ENCODE data around the gene PLEKHF1. TPM values are rescaled to one million over a fixed set of nuclear protein-coding genes. Genes with fewer than 3 reads are reported as not detected.
"Not testable (repeated sequence)": the region's sequence is repeated elsewhere in the genome, so short reads cannot be mapped to it uniquely, and the experiment has no call there.

The PLEKHF1 gene
- total RNA-seq, 8 experiments from 2014 or later, result 1.1 to 15.3 (median 1.4) TPM

DNA sequence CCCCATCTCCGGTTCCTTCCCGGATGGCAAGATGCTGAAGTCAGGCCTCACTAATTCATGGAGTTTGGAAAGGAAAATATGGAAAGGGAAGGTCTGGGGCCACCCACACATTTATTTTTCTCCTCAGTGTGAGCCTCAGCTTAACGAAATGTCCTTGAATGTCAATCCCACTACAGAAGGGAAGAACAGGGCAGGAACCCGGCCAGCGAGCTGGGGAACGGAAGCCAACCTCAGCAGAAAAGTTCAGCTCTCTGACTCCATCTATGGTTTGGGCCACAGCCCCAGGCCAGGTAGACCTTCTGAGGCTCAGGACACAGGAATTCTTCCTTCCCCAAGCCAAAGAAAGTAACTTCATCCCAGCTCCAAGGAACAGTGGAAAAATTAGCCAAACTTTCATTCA, 41.4 kb downstream of the PLEKHF1 start:
- in situ Hi-C loops (cut with MboI; ENCODE audit: low pct_unique_long_range_greater_than_20kb in 2 of 9, low sequenced_read_pairs in 9 of 9, unreplicated experiment in 9 of 9), result no loop called here
- H3K4me1 ChIP-seq (replicated peaks in 1 of 2), result peaks cover 0 to 7% of the 10 kb centered on the region in 2 donors
- H3K27ac ChIP-seq, result no peak overlapping the region
- WGBS, 10 experiments, result 86 to 100% (median 95%) methylated on average over 1 to 6 of the region's 6 CpGs; no CpG with 5 or more reads in 6 of the 10 experiments
- ATAC-seq (replicated peaks in 6 of 8), result no peak
- H3K4me3 ChIP-seq, result no peak overlapping the region

- in situ Hi-C loops (cut with MboI; ENCODE audit: low pct_unique_long_range_greater_than_20kb in 2 of 9, low sequenced_read_pairs in 9 of 9, unreplicated experiment in 9 of 9), result no loop called here
- WGBS, 10 experiments, result 52 to 100% (median 80%) methylated on average over 2 to 8 of the region's 18 CpGs; no CpG with 5 or more reads in 1 of the 10 experiments
- H3K4me1 ChIP-seq (replicated peaks in 1 of 2), result peaks cover 0 to 13% of the 10 kb centered on the region in 2 donors
These were observed 43.5 kb downstream of the PLEKHF1 start for GRCh38 chr19:29708554-29709439.

GRCh38 chr19:29709440-29709798, 44.2 kb downstream of the PLEKHF1 start:
- ATAC-seq (replicated peaks in 6 of 8); H3K27ac ChIP-seq; H3K4me3 ChIP-seq; in situ Hi-C loops (cut with MboI; ENCODE audit: low pct_unique_long_range_greater_than_20kb in 2 of 9, low sequenced_read_pairs in 9 of 9, unreplicated experiment in 9 of 9): not testable (repeated sequence)
- 83 to 100% (median 94%) methylated on average over 1 to 2 of the region's 2 CpGs; no CpG with 5 or more reads in 7 of the 10 experiments for WGBS, 10 experiments
- peaks cover 6 to 20% of the 10 kb centered on the region in 2 donors for H3K4me1 ChIP-seq (replicated peaks in 1 of 2)

More at GRCh38 chr19:29708554-29709439, 43.5 kb downstream of the PLEKHF1 start:
- no peak overlapping the region for H3K4me3 ChIP-seq
- ATAC-seq (replicated peaks in 6 of 8), result no peak
- H3K27ac ChIP-seq, result no peak overlapping the region

GRCh38 chr19:29711584-29712132, 46.4 kb downstream of the PLEKHF1 start:
- Histone ChIP-seq H3K27ac (no peak overlapping the region), H3K4me1 (replicated peaks in 1 of 2) (peaks cover 12 to 26% of the 10 kb centered on the region in 2 donors), H3K4me3 (no peak overlapping the region)
- in situ Hi-C loops (cut with MboI; ENCODE audit: low pct_unique_long_range_greater_than_20kb in 2 of 9, low sequenced_read_pairs in 9 of 9, unreplicated experiment in 9 of 9), result no loop called here
- 72 to 100% (median 87%) methylated on average over 2 to 5 of the region's 6 CpGs; no CpG with 5 or more reads in 3 of the 10 experiments for WGBS, 10 experiments
- ATAC-seq (replicated peaks in 6 of 8), result no peak

DNA sequence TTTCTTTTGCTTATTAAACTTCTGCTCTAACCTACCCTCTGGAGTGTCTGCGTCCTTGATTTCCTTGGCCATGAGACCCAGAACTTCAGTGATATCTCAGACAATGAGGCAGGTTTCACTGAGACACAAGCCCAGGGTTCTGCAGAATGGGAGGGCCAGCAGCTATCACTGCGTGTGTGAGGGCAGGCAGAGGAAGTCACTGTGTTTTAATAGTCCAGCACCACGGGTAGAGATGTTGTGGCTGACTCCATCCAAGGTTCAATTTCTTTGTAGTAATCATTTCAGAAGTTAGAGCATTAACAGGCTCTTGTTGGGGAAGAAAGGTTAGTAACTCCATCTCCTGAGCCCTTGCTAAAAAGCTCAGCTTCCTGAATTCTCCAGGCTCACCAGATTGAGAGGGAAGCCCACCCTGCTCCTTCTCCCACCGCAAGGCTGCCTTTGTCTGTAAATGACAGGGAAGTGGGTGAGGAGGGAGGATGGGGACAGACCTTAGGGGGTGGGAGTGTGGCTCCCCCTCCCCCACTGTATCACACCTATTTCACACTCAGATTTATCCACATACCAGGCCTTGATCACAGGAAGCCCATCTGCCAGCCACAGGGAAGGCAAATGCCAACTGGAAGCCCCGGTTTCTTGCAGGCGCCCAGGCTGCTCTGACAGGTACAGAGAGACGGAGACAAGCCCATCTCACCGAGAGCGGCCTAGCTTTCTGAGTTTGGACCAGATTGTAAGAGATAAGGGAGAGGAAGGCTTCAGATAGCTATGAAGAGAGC, 47.7 kb downstream of the PLEKHF1 start:
- Histone ChIP-seq H3K4me1 (replicated peaks in 1 of 2) (peaks cover 12 to 26% of the 10 kb centered on the region in 2 donors), H3K27ac (no peak overlapping the region), H3K4me3 (no peak overlapping the region)
- in situ Hi-C loops (cut with MboI; ENCODE audit: low pct_unique_long_range_greater_than_20kb in 2 of 9, low sequenced_read_pairs in 9 of 9, unreplicated experiment in 9 of 9), result no loop called here
- 56 to 88% (median 80%) methylated on average over 1 to 8 of the region's 9 CpGs; no CpG with 5 or more reads in 4 of the 10 experiments for WGBS, 10 experiments
- ATAC-seq (replicated peaks in 6 of 8), result no peak

DNA sequence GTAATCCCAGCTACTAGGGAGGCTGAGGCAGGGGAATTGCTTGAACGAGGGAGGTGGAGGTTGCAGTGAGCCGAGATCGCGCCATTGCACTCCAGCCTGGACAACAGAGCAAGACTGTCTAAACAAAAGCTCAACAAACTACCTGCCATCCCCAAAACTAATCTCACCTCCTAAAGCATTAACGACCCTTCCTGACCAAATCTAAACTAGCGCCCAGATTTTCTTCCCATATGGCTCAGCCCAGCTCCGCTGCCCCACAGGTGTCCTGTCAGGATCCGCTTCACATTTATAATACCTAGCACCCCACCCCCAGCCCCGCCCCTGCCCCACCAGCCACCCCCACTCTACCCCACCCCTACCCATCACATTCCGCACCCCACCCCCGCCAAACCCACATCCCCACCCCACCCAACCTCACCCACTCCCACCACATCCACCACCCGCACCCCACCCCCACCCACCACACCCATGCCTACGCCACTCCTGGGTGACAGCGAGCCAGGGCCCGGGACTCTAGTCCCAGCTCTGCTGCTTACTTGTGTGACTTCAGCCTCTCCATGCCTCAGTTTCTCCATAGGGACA, 49.2 kb downstream of the PLEKHF1 start:
- peak overlapping the region; percentile 86 to 92 for H3K27ac ChIP-seq
- peak overlapping the region; percentile 68 to 90 (median 76) for H3K4me3 ChIP-seq
- 0 to 100% (median 75%) methylated on average over 1 to 5 of the region's 15 CpGs; no CpG with 5 or more reads in 6 of the 10 experiments for WGBS, 10 experiments
- H3K4me1 ChIP-seq (replicated peaks in 1 of 2), result peaks cover 12 to 19% of the 10 kb centered on the region in 2 donors
- ATAC-seq (replicated peaks in 6 of 8), result peak in 2 of 8 experiments; percentile 7 to 11
- in situ Hi-C loops (cut with MboI; ENCODE audit: low pct_unique_long_range_greater_than_20kb in 2 of 9, low sequenced_read_pairs in 9 of 9, unreplicated experiment in 9 of 9), result no loop called here

DNA sequence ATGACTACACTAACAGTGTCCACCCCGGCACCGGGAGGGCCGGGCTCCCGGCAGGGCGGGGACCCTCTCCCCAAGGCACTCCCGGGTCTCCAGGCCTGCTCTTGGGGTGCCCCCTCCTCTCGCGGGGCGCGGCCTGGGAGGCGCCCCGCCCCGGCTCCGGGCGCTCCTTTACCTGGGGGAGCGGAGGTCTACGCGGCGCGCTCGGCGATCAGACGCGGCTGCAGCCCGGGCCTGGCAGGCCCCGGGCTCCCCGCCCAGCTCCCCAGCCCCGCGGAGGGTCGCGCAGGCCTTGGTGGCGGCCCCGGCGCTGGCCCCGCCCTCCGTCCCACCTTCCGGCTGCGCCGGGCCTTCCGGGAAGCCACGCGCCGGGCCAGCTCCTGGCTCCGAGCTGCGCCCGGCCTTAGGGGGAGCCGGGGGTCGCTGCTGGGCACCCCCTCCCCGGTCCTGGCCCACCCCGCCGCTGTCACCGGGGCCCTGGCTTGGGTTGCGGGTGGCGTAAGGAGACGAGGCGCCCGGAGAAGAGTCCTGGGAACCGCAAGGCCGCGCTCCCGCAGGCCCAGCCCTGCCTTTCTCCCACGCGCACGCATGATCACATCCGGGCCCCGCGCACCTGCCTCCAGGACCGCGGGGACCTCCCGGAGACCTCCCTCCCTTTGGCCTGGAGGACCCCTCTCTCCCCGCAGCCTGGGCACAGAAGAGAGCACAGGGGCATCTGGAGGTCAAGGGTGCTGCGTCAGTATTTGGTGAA, 49.9 kb downstream of the PLEKHF1 start, which contains the start of gene C19orf12:
TSS of gene C19orf12 (minus strand) at position 309 of the 748 bp plus-strand sequence. CDS start 6,848 bp downstream, outside the sequence.
- ATAC-seq (replicated peaks in 6 of 8), result peak; percentile 68 to 95 (median 94)
- peak within 1 kb of the TSS; percentile 86 to 92 for H3K27ac ChIP-seq
- no CpG with 5 or more reads among the region's 72 CpGs for WGBS, 10 experiments

GRCh38 chr19:29715701-29716581, 50.7 kb downstream of the PLEKHF1 start:
- peak in 2 of 8 experiments; percentile 8 to 11 for ATAC-seq (replicated peaks in 6 of 8)
- Histone ChIP-seq H3K4me1 (replicated peaks in 1 of 2) (peaks cover 12 to 19% of the 10 kb centered on the region in 2 donors), H3K27ac (peak overlapping the region; percentile 86 to 92), H3K4me3 (peak overlapping the region; percentile 68 to 90 (median 76))
- in situ Hi-C loops (cut with MboI; ENCODE audit: low pct_unique_long_range_greater_than_20kb in 2 of 9, low sequenced_read_pairs in 9 of 9, unreplicated experiment in 9 of 9), result no loop called here
- 9 to 67% (median 48%) methylated on average over 1 to 11 of the region's 13 CpGs; no CpG with 5 or more reads in 2 of the 10 experiments for WGBS, 10 experiments

More for the DNA sequence above, 49.9 kb downstream of the PLEKHF1 start, which contains the start of gene C19orf12:
- H3K4me3 ChIP-seq, result peak within 1 kb of the TSS; percentile 68 to 90 (median 76)
- H3K4me1 ChIP-seq (replicated peaks in 1 of 2), result peaks cover 12 to 19% of the 10 kb centered on the region in 2 donors
- in situ Hi-C loops (cut with MboI; ENCODE audit: low pct_unique_long_range_greater_than_20kb in 2 of 9, low sequenced_read_pairs in 9 of 9, unreplicated experiment in 9 of 9), result no loop called here

DNA sequence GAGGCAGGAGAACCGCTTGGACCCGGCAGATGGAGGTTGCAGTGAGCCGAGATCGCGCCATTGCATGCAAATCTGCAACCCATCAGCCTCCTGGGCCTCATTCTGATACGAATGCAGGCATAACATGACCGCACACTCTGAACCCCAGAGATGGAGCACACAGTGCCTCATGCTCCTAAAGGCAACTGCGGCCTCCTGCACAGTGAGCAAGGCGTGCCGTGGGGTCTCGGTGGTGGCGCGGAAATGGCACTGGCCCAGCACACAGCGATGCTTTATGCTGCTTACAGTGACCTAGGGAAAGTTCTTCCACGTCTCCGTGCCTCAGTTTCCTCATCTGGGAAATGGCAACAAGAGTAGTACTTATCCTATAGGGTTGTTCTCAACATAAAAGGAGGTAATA, 51.8 kb downstream of the PLEKHF1 start:
- Histone ChIP-seq H3K4me1 (replicated peaks in 1 of 2) (peaks cover 12 to 19% of the 10 kb centered on the region in 2 donors), H3K4me3 (no peak overlapping the region), H3K27ac (no peak overlapping the region)
- in situ Hi-C loops (cut with MboI; ENCODE audit: low pct_unique_long_range_greater_than_20kb in 2 of 9, low sequenced_read_pairs in 9 of 9, unreplicated experiment in 9 of 9), result no loop called here
- 60 to 100% (median 78%) methylated on average over 1 to 8 of the region's 16 CpGs; no CpG with 5 or more reads in 4 of the 10 experiments for WGBS, 10 experiments
- no peak for ATAC-seq (replicated peaks in 6 of 8)

DNA sequence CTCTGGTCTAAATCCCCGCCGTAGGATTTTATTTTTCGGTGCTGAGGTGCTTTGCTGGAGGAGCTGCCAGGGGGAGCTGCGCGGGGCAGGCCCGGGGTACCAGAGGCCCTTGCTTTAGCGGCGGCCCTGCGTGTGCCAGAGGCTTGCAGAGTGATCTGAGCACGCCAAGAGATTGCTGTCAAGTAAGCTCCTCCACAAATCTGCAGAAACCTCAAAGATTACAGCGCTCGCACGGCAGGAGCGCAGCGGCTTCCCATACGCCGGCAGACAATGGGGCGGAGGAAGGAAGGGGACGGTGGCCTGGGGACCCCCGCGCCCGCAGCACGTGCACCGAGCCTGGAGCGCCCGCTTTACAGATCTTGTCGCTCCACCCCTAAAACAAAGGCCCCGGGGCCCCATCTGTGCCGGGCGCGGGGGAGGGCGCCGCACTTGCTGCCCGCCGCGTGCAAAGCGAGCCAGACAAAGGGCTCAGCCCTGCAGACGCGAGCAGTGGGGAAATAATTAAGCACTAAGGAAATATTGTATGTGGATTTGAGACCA, 58.9 kb downstream of the PLEKHF1 start:
- H3K4me3 ChIP-seq, result peak overlapping the region in 2 of 5 donors; percentile 2 to 20
- peak overlapping the region; percentile 8 to 50 for H3K27ac ChIP-seq
- peak; percentile 69 to 89 (median 80) for ATAC-seq (replicated peaks in 6 of 8)
- in situ Hi-C loops (cut with MboI; ENCODE audit: low pct_unique_long_range_greater_than_20kb in 2 of 9, low sequenced_read_pairs in 9 of 9, unreplicated experiment in 9 of 9), result no loop called here
- H3K4me1 ChIP-seq (replicated peaks in 1 of 2), result peaks cover 12 to 15% of the 10 kb centered on the region in 2 donors
- WGBS, 10 experiments, result 13 to 19% methylated on average over 4 to 11 of the region's 39 CpGs; no CpG with 5 or more reads in 8 of the 10 experiments

DNA sequence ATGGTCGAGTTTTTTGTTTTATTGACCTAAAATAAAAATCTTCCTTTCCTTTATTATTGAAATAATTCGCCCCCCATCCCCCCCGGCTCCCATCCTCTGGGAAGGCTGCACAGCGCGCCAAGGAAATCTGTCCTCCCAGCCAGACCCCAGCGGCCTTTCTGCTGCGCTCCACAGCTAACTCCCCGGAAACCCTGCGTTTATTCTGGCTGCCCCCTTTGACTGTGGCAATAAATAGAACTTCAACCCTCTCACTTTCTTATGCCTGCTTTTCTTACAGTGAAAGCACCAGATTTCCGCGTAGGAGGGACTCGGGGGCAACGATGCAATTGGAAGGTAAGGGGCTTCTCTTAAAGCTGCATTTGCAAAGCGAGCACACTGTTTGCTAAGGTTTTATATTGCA, 59.5 kb downstream of the PLEKHF1 start:
- Histone ChIP-seq H3K27ac (peak overlapping the region in 1 of 2 donors; percentile 50), H3K4me1 (replicated peaks in 1 of 2) (peaks cover 12 to 15% of the 10 kb centered on the region in 2 donors), H3K4me3 (peak overlapping the region in 2 of 5 donors; percentile 2 to 20)
- peak in 1 of 8 experiments; percentile 52 for ATAC-seq (replicated peaks in 6 of 8)
- in situ Hi-C loops (cut with MboI; ENCODE audit: low pct_unique_long_range_greater_than_20kb in 2 of 9, low sequenced_read_pairs in 9 of 9, unreplicated experiment in 9 of 9), result loop anchor here in 5 of 9 experiments (25.0 kb wide), 2 partner anchors 138 to 938 kb away; no protein-coding TSS in a partner anchor
- WGBS, 10 experiments, result 0 to 60% (median 46%) methylated on average over 1 to 13 of the region's 14 CpGs; no CpG with 5 or more reads in 2 of the 10 experiments

Measured in motor neuron (in vitro differentiated cells).